Spinal cord (tissue), 10 donors: Measurements from ENCODE around the gene PTPA. TPM values are rescaled to one million over a fixed set of nuclear protein-coding genes. Genes with fewer than 3 reads are reported as not detected.

Source experiments
- DNase-seq, 6 donors: peaks; one replicate each; pipeline versions ENCODE4 v3.0.0 to v3.0.0-alpha.2; 2013 to 2015; ENCODE audit warnings: low spot score in 6 of 6, low read depth in 4 of 6
- H3K27ac ChIP-seq: one replicate; pipeline ENCODE4 v1.5.1; 2013; ENCODE audit warnings: low read depth, low read length, control low read depth
- H3K27me3 ChIP-seq: one replicate; pipeline ENCODE4 v1.6.1; 2013; ENCODE audit warnings: low read length; ENCODE audit not compliant: control insufficient read depth, insufficient read depth
- H3K36me3 ChIP-seq: one replicate; pipeline ENCODE4 v1.6.1; 2013; ENCODE audit warnings: low read length; ENCODE audit not compliant: control insufficient read depth, insufficient read depth
- H3K4me1 ChIP-seq: one replicate; pipeline ENCODE4 v1.6.1; 2013; ENCODE audit warnings: low read length; ENCODE audit not compliant: control insufficient read depth, insufficient read depth
- H3K4me3 ChIP-seq: one replicate; pipeline ENCODE4 v1.5.1; 2013; ENCODE audit warnings: low read depth, low read length, control low read depth
- H3K9me3 ChIP-seq: one replicate; pipeline ENCODE4 v1.6.1; 2013; ENCODE audit warnings: low read length; ENCODE audit not compliant: control insufficient read depth, insufficient read depth
- WGBS: methylation state at CpG from one replicate; pipeline ENCODE4 v1.1.5; 2013; ENCODE audit warnings: missing lambda C conversion rate; ENCODE audit not compliant: insufficient coverage; 5-methylcytosine and 5-hydroxymethylcytosine counted together
- polyA plus RNA-seq, 2 donors: library from polyadenylated mRNA; unstranded; fragments of 120-200 nt; gene quantifications; one replicate each; pipeline ENCODE4 v1.2.1, GENCODE V29; 2013; ENCODE audit not compliant: insufficient read length in 2 of 2
- total RNA-seq, 2 donors: library from RNA; depleted of rRNA in 1 of 2; stranded (reverse); fragments of 120-200 nt in 1 of 2; fragments of >200 nt in 1 of 2; gene quantifications; one replicate each; pipeline versions ENCODE4 v1.2.3 to v1.2.4, GENCODE V29; 2013 to 2014
- donor health status: healthy.

PTPA gene
- total and polyA plus RNA-seq, 4 donors: 62.3 to 117 (median 107) TPM

GRCh38 chr9:129071526-129072126 is 39.6 kb upstream of the PTPA start:
- peak in 4 of 6 donors; percentile 21 to 73 (median 54) for DNase-seq
- no peaks in the 10 kb centered on the region for H3K27me3 ChIP-seq
- WGBS: 34% methylated on average over 10 of the region's 10 CpGs
- H3K9me3 ChIP-seq: no peaks in the 10 kb centered on the region
- H3K4me3 ChIP-seq: no peak overlapping the region
- H3K36me3 ChIP-seq: peaks cover 58% of the 10 kb centered on the region
- peaks cover 26% of the 10 kb centered on the region for H3K4me1 ChIP-seq
- H3K27ac ChIP-seq: no peak overlapping the region

- 64% methylated on average over 6 of the region's 9 CpGs for WGBS
- peaks cover 26% of the 10 kb centered on the region for H3K4me1 ChIP-seq
- DNase-seq: peak in 1 of 6 donors; percentile 10
- H3K4me3 ChIP-seq: no peak overlapping the region
- no peak overlapping the region for H3K27ac ChIP-seq
- H3K36me3 ChIP-seq: peaks cover 55% of the 10 kb centered on the region
- H3K27me3 ChIP-seq: no peaks in the 10 kb centered on the region
- no peaks in the 10 kb centered on the region for H3K9me3 ChIP-seq
Observed at GRCh38 chr9:129072171-129072570, 39.0 kb upstream of the PTPA start.

- no peaks in the 10 kb centered on the region for H3K9me3 ChIP-seq
- H3K27me3 ChIP-seq: no peaks in the 10 kb centered on the region
- H3K4me3 ChIP-seq: no peak overlapping the region
- peaks cover 26% of the 10 kb centered on the region for H3K4me1 ChIP-seq
- no peak for DNase-seq
- H3K27ac ChIP-seq: no peak overlapping the region
- 100% methylated on average over 2 of the region's 8 CpGs for WGBS
- H3K36me3 ChIP-seq: peaks cover 43% of the 10 kb centered on the region
Observed at GRCh38 chr9:129073404-129073803, 37.8 kb upstream of the PTPA start.

- H3K27ac ChIP-seq: no peak overlapping the region
- no CpG with 5 or more reads among the region's 3 CpGs for WGBS
Observed at GRCh38 chr9:129074106-129074505, 37.1 kb upstream of the PTPA start.

GRCh38 chr9:129075996-129076639 is 35.1 kb upstream of the PTPA start:
- Histone ChIP-seq H3K9me3 (no peaks in the 10 kb centered on the region), H3K4me1 (peaks cover 23% of the 10 kb centered on the region), H3K27me3 (no peaks in the 10 kb centered on the region), H3K4me3 (no peak overlapping the region), H3K36me3 (peaks cover 18% of the 10 kb centered on the region), H3K27ac (no peak overlapping the region)
- 90% methylated on average over 16 of the region's 16 CpGs for WGBS
- DNase-seq: no peak

More at GRCh38 chr9:129074106-129074505, 37.1 kb upstream of the PTPA start:
- Histone ChIP-seq H3K27me3 (no peaks in the 10 kb centered on the region), H3K36me3 (peaks cover 38% of the 10 kb centered on the region), H3K9me3 (no peaks in the 10 kb centered on the region), H3K4me1 (peaks cover 26% of the 10 kb centered on the region), H3K4me3 (no peak overlapping the region)
- no peak for DNase-seq

- H3K9me3 ChIP-seq: no peaks in the 10 kb centered on the region
- no peaks in the 10 kb centered on the region for H3K27me3 ChIP-seq
- no peak overlapping the region for H3K27ac ChIP-seq
- peaks cover 13% of the 10 kb centered on the region for H3K36me3 ChIP-seq
- DNase-seq: no peak
- H3K4me1 ChIP-seq: peaks cover 21% of the 10 kb centered on the region
- WGBS: 93% methylated on average over 10 of the region's 11 CpGs
- no peak overlapping the region for H3K4me3 ChIP-seq
Observed at GRCh38 chr9:129076640-129077037, 34.6 kb upstream of the PTPA start.

- Histone ChIP-seq H3K27ac (no peak overlapping the region), H3K4me1 (peaks cover 21% of the 10 kb centered on the region), H3K4me3 (no peak overlapping the region), H3K36me3 (peaks cover 8% of the 10 kb centered on the region), H3K27me3 (no peaks in the 10 kb centered on the region), H3K9me3 (no peaks in the 10 kb centered on the region)
- no peak for DNase-seq
- 90% methylated on average over 2 of the region's 10 CpGs for WGBS
Observed at GRCh38 chr9:129077236-129077635, 34.0 kb upstream of the PTPA start.

- no peak overlapping the region for H3K4me3 ChIP-seq
- no peaks in the 10 kb centered on the region for H3K27me3 ChIP-seq
- H3K36me3 ChIP-seq: peaks cover 14% of the 10 kb centered on the region
- WGBS: 86% methylated on average over 18 of the region's 18 CpGs
- no peak for DNase-seq
- H3K4me1 ChIP-seq: peaks cover 26% of the 10 kb centered on the region
- no peaks in the 10 kb centered on the region for H3K9me3 ChIP-seq
- no peak overlapping the region for H3K27ac ChIP-seq
Observed at GRCh38 chr9:129078691-129079503, 32.3 kb upstream of the PTPA start.

- Histone ChIP-seq H3K36me3 (peaks cover 23% of the 10 kb centered on the region), H3K4me1 (peaks cover 26% of the 10 kb centered on the region), H3K27me3 (no peaks in the 10 kb centered on the region), H3K4me3 (no peak overlapping the region), H3K9me3 (no peaks in the 10 kb centered on the region), H3K27ac (no peak overlapping the region)
- DNase-seq: no peak
- WGBS: 98% methylated on average over 11 of the region's 13 CpGs
Observed at GRCh38 chr9:129079829-129080228, 31.4 kb upstream of the PTPA start.
